GM13977 (cell line): ENCODE results near the gene LENEP.
A peak's percentile ranks its signal among the peaks of the same experiment; 100 is the strongest.

Source experiments
- DNase-seq: peaks from one replicate; pipeline ENCODE4 v3.0.0; 2012; ENCODE audit warnings: low spot score
- in situ Hi-C: fragments of 300-500 bp; cut with MboI; formaldehyde crosslinking; loops from one replicate; pipeline ENCODE4 v1.12.0; 2022; ENCODE audit warnings: low sequenced_read_pairs, low pct_unique_long_range_greater_than_20kb, mixed read lengths, inconsistent platforms; ENCODE audit not compliant: unreplicated experiment
- TF ChIP-seq, protein P1 (sequence below): IDR thresholded peaks from 2 replicates; pipeline ENCODE4 v1.5.1; 2012; ENCODE audit warnings: mild to moderate bottlenecking, control low read depth; ENCODE audit not compliant: insufficient read depth; ENCODE audit errors: extremely low read depth, missing control alignments

Gene LENEP

DNA sequence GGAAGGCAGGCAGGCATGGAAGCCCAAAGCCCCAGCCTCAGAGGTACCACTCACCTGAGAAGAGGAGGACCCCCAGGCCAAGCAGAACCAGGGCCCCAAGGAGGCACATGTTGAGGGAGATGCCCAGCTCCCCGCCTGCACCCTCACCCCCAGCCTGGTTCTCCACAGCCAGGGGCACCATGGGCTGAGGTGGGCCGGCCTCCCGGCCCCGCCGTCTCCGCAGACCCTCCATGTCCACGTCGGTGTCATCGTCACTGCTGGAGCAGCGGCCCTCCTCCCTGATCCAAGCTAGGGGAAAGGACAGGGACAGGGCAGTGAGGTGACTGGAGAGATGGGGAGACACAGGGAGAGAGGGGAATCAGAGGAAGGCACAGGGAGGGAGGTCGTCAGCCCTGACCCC, 45.3 kb upstream of the LENEP start:
- TF ChIP-seq, protein P1, sequence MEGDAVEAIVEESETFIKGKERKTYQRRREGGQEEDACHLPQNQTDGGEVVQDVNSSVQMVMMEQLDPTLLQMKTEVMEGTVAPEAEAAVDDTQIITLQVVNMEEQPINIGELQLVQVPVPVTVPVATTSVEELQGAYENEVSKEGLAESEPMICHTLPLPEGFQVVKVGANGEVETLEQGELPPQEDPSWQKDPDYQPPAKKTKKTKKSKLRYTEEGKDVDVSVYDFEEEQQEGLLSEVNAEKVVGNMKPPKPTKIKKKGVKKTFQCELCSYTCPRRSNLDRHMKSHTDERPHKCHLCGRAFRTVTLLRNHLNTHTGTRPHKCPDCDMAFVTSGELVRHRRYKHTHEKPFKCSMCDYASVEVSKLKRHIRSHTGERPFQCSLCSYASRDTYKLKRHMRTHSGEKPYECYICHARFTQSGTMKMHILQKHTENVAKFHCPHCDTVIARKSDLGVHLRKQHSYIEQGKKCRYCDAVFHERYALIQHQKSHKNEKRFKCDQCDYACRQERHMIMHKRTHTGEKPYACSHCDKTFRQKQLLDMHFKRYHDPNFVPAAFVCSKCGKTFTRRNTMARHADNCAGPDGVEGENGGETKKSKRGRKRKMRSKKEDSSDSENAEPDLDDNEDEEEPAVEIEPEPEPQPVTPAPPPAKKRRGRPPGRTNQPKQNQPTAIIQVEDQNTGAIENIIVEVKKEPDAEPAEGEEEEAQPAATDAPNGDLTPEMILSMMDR: no peak

DNA sequence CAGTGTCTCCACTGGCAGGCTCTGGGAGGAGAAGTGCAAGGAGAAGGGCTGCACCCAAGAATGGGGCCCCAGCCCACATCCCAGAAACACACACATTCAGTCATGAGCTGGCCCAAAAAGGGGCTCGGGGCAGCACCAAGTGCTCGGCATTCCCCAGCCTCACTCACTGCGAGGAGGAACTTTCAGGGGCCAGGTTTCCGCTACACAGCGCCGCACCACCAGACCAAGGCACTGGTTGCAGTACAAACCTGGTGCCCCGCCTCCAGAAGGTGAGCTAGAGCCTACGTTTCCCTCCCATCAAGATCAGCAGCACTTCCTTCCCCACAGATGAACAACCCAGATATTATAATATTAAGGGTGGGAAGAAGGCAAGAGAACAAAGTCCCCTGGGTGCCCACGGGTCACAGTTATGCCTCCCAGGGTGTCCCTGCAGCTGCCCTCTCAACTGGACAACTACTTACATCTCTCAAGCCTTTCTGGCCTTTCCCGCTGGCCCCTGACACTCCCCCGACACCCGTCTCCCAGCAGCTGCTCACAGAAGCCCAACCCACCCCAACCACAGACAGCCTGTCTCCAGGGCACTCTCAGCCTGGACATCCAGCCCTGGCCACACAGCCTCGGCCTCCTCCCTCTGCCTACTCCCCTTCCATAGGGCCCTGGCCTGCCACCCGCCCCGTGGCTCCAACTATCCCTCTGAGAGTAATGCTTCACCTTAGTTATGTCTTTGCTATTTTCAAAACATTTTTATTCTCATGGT, 41.3 kb upstream of the LENEP start:
- DNase-seq: peak; percentile 60
- TF ChIP-seq, protein P1: no peak
- in situ Hi-C loops: no loop called here

More for the DNA sequence above, 45.3 kb upstream of the LENEP start:
- DNase-seq: no peak
- in situ Hi-C loops: no loop called here

DNA sequence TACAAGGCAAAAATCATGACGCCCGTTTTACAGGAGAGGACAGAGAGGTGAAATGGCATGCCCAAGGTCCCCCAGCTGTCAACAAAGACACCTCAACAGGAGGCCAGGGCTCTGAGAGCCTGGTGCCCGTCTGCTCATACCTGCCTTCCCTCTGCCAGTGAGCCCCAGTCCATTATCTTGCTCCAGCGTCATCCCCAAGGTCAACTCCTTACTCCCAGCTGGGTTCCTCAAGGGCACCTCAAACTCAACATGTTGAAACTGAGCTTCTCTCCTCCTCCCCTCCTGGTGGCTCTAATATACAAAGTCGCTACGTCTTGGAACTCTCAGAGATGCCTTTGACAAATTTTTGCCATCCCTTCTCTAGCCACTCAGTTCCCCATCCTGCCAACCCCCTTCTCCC, 40.7 kb upstream of the LENEP start:
- in situ Hi-C loops: no loop called here
- TF ChIP-seq, protein P1: no peak
- DNase-seq: no peak

DNA sequence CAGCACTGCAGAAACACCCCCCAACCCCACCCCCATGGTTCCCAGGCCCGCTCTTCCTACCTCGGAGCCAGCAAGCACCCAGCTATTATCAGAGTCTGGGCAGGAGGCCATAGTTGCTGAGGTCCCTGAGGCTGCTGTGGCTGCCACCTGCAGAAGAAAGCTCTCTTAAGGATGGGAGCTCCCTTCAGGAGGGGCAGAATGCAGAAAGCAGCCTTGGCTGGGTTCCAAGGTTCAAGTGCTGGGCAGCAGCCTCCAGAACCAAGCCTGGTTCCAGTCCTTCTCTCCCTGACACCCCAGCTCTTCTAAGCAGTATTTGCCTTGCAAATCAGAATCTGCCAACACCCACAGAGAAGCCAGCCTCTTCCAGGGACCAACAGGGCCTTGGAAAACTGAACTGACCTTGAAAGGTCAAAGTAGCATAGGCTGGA, 39.8 kb upstream of the LENEP start:
- in situ Hi-C loops: no loop called here
- DNase-seq: no peak

GRCh38 chr1:154954541-154954940, 38.8 kb upstream of the LENEP start:
- in situ Hi-C loops: no loop called here
- TF ChIP-seq, protein P1: no peak
- DNase-seq: no peak

More for the DNA sequence above, 39.8 kb upstream of the LENEP start:
- TF ChIP-seq, protein P1: no peak

GRCh38 chr1:154955039-154955717, 38.2 kb upstream of the LENEP start:
- in situ Hi-C loops: no loop called here

More at GRCh38 chr1:154955039-154955717, 38.2 kb upstream of the LENEP start:
- DNase-seq: peak; percentile 81
- TF ChIP-seq, protein P1: no peak
